ENCODE data around the gene DSCAML1. TPM values are rescaled to one million over a fixed set of nuclear protein-coding genes. Genes with fewer than 3 reads are reported as not detected.
A peak's percentile ranks its signal among the peaks of the same experiment; 100 is the strongest.

DSCAML1 gene
- total RNA-seq, 1 donor from 2014 or later: 0.95 TPM

GRCh38 chr11:117421476-117421875 lies 375.5 kb downstream of the DSCAML1 start:
- Histone ChIP-seq H3K27ac (no peak overlapping the region), H3K4me1 (no peaks in the 10 kb centered on the region), H3K36me3 (no peaks in the 10 kb centered on the region), H3K4me3 (no peak overlapping the region), H3K27me3 (ENCODE audit: low read depth) (peaks cover 8% of the 10 kb centered on the region), H3K9me3 (no peaks in the 10 kb centered on the region)
- no peak for ATAC-seq
- DNase-seq: no peak
- intact Hi-C loops (cut with DNase I): no loop called here
- TF ChIP-seq CTCF (IDR thresholded peaks at IDR 0.05): no peak

DNA sequence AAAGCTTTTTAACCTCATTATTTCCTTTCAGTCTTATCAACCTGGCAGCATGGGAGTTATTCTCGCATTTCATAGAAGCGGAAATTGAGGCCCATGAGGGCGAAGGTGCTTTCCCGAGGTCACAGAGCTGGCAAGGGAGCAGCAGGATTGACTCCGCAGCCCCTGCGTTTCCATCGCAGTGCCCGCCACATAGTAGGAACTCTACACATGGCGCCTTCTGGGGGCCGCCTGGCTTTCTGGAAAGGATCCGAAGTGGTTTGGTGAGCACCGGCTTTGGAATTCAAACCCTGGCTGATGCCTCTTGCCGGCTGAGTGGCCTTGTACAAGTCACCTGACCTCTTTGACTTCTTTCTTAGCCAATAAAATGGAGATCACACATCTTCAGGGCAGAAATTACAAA lies 376.0 kb downstream of the DSCAML1 start:
- no peaks in the 10 kb centered on the region for H3K4me1 ChIP-seq
- TF ChIP-seq CTCF (IDR thresholded peaks at IDR 0.05): no peak
- no peaks in the 10 kb centered on the region for H3K9me3 ChIP-seq
- intact Hi-C loops (cut with DNase I): no loop called here
- H3K27ac ChIP-seq: no peak overlapping the region
- no peak overlapping the region for H3K4me3 ChIP-seq
- no peaks in the 10 kb centered on the region for H3K36me3 ChIP-seq
- DNase-seq (no peak), ATAC-seq (no peak)
- H3K27me3 ChIP-seq (ENCODE audit: low read depth): peaks cover 8% of the 10 kb centered on the region

GRCh38 chr11:117420598-117420997 lies 376.4 kb downstream of the DSCAML1 start:
- TF ChIP-seq CTCF (IDR thresholded peaks at IDR 0.05): no peak
- ATAC-seq: no peak
- DNase-seq: no peak
- H3K27ac ChIP-seq: no peak overlapping the region
- no peak overlapping the region for H3K4me3 ChIP-seq
- H3K27me3 ChIP-seq (ENCODE audit: low read depth): peaks cover 8% of the 10 kb centered on the region
- H3K4me1 ChIP-seq: no peaks in the 10 kb centered on the region
- H3K36me3 ChIP-seq: no peaks in the 10 kb centered on the region
- intact Hi-C loops (cut with DNase I): no loop called here
- no peaks in the 10 kb centered on the region for H3K9me3 ChIP-seq

- DNase-seq (no peak), ATAC-seq (peak in 1 of 2 donors; percentile 14)
- intact Hi-C loops (cut with DNase I): no loop called here
Measured at GRCh38 chr11:117420143-117420485, 376.9 kb downstream of the DSCAML1 start.

DNA sequence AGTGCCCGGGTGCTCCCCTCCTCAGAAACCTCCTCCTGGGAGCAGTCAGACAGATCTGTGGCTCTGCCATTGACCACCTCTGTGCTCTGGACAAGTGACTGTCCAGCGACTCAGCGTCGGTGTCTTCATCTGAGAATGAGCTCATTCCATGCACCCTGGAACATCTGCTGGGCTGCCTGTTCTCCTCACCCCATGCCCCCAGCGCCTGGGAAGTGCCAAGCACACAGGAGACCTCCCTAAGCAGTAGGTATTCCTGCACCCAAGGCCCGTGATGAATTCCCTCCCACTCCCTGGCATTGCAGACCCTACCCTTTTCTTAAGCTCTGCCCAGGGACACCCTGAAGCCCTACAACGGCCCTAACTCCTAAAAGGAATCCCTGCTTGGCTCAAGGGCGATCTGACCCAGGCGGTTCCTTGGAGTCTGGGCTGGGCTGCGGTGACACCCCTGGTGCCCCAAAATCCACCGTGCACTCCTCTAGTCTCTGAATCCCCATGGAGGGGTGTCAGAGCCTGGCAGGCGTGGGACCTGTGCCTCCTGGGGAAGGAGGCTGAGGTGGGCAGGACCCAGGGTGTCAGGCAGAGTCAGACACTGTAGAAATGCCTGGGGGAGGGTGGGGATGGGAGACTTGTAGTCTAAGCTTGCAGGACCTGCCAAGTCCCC lies 377.4 kb downstream of the DSCAML1 start:
- H3K27ac ChIP-seq: no peak overlapping the region
- DNase-seq: no peak
- H3K9me3 ChIP-seq: no peaks in the 10 kb centered on the region
- H3K36me3 ChIP-seq: no peaks in the 10 kb centered on the region
- intact Hi-C loops (cut with DNase I): no loop called here
- no peak overlapping the region for H3K4me3 ChIP-seq
- no peaks in the 10 kb centered on the region for H3K4me1 ChIP-seq
- peak in 1 of 2 donors; percentile 7 for ATAC-seq
- peaks cover 8% of the 10 kb centered on the region for H3K27me3 ChIP-seq (ENCODE audit: low read depth)
- TF ChIP-seq CTCF (IDR thresholded peaks at IDR 0.05): no peak

More at GRCh38 chr11:117420143-117420485, 376.9 kb downstream of the DSCAML1 start:
- Histone ChIP-seq H3K27me3 (ENCODE audit: low read depth) (peaks cover 8% of the 10 kb centered on the region), H3K9me3 (no peaks in the 10 kb centered on the region), H3K4me3 (no peak overlapping the region), H3K27ac (no peak overlapping the region), H3K4me1 (no peaks in the 10 kb centered on the region), H3K36me3 (no peaks in the 10 kb centered on the region)
- TF ChIP-seq CTCF (IDR thresholded peaks at IDR 0.05): no peak

Measured in lower lobe of right lung (tissue), 2 donors.